ENCODE results near the gene USP17L17.
"Not testable (repeated sequence)": the region's sequence is repeated elsewhere in the genome, so short reads cannot be mapped to it uniquely, and the experiment has no call there.

Gene USP17L17

GRCh38 chr4:9243579-9243978, at the start of gene USP17L17:
TSS of gene USP17L17 (plus strand) at chr4:9243879. CDS start at chr4:9243879, 0 bp downstream.
- DNase-seq; H3K27ac Mint-ChIP-seq; H3K9me3 Mint-ChIP-seq; ATAC-seq (replicated peaks); H3K4me3 Mint-ChIP-seq; H3K27me3 Mint-ChIP-seq; H3K4me1 Mint-ChIP-seq; H3K36me3 Mint-ChIP-seq: not testable (repeated sequence)

- H3K27me3 Mint-ChIP-seq; H3K9me3 Mint-ChIP-seq; H3K4me1 Mint-ChIP-seq; ATAC-seq (replicated peaks); H3K27ac Mint-ChIP-seq; H3K4me3 Mint-ChIP-seq; DNase-seq; H3K36me3 Mint-ChIP-seq: not testable (repeated sequence)
Observed at GRCh38 chr4:9210357-9210756, 33.3 kb upstream of the USP17L17 start, which contains the start of gene USP17L10. TSS of gene USP17L10 (plus strand) at chr4:9210657. CDS start at chr4:9210657, 0 bp downstream.

- H3K4me1 Mint-ChIP-seq; DNase-seq; H3K27me3 Mint-ChIP-seq; H3K36me3 Mint-ChIP-seq; H3K27ac Mint-ChIP-seq; H3K9me3 Mint-ChIP-seq; H3K4me3 Mint-ChIP-seq; ATAC-seq (replicated peaks): not testable (repeated sequence)
Observed at GRCh38 chr4:9214701-9215100, 29.0 kb upstream of the USP17L17 start.

GRCh38 chr4:9215105-9215504, 28.6 kb upstream of the USP17L17 start, which contains the start of gene USP17L11:
TSS of gene USP17L11 (plus strand) at chr4:9215405. CDS start at chr4:9215405, 0 bp downstream.
- not testable (repeated sequence) for H3K27me3 Mint-ChIP-seq; DNase-seq; ATAC-seq (replicated peaks); H3K4me3 Mint-ChIP-seq; H3K27ac Mint-ChIP-seq; H3K9me3 Mint-ChIP-seq; H3K4me1 Mint-ChIP-seq; H3K36me3 Mint-ChIP-seq

- not testable (repeated sequence) for DNase-seq; H3K4me3 Mint-ChIP-seq; H3K4me1 Mint-ChIP-seq; H3K27me3 Mint-ChIP-seq; ATAC-seq (replicated peaks); H3K9me3 Mint-ChIP-seq; H3K27ac Mint-ChIP-seq; H3K36me3 Mint-ChIP-seq
Observed at GRCh38 chr4:9219852-9220251, 23.8 kb upstream of the USP17L17 start, which contains the start of gene USP17L12. TSS of gene USP17L12 (plus strand) at chr4:9220152. CDS start at chr4:9220152, 0 bp downstream.

- not testable (repeated sequence) for H3K4me1 Mint-ChIP-seq, H3K4me3 Mint-ChIP-seq, DNase-seq
Observed at GRCh38 chr4:9224596-9224995, 19.1 kb upstream of the USP17L17 start, which contains the start of gene USP17L13. TSS of gene USP17L13 (plus strand) at chr4:9224896. CDS start at chr4:9224896, 0 bp downstream.

GRCh38 chr4:9230249-9230648, 13.4 kb upstream of the USP17L17 start:
- not testable (repeated sequence) for ATAC-seq (replicated peaks); H3K4me3 Mint-ChIP-seq; H3K36me3 Mint-ChIP-seq; H3K9me3 Mint-ChIP-seq; H3K27me3 Mint-ChIP-seq; H3K27ac Mint-ChIP-seq; DNase-seq; H3K4me1 Mint-ChIP-seq

More at GRCh38 chr4:9224596-9224995, 19.1 kb upstream of the USP17L17 start, which contains the start of gene USP17L13:
- not testable (repeated sequence) for H3K27ac Mint-ChIP-seq; H3K36me3 Mint-ChIP-seq; ATAC-seq (replicated peaks); H3K9me3 Mint-ChIP-seq; H3K27me3 Mint-ChIP-seq

GRCh38 chr4:9234085-9234484, 9.6 kb upstream of the USP17L17 start, which contains the start of gene USP17L15:
TSS of gene USP17L15 (plus strand) at chr4:9234385. CDS start at chr4:9234385, 0 bp downstream.
- H3K9me3 Mint-ChIP-seq; DNase-seq; H3K27ac Mint-ChIP-seq; H3K27me3 Mint-ChIP-seq; H3K4me1 Mint-ChIP-seq; H3K4me3 Mint-ChIP-seq; ATAC-seq (replicated peaks); H3K36me3 Mint-ChIP-seq: not testable (repeated sequence)

- H3K4me1 Mint-ChIP-seq; DNase-seq; H3K4me3 Mint-ChIP-seq; H3K27ac Mint-ChIP-seq; H3K9me3 Mint-ChIP-seq; H3K27me3 Mint-ChIP-seq; ATAC-seq (replicated peaks); H3K36me3 Mint-ChIP-seq: not testable (repeated sequence)
Observed at GRCh38 chr4:9238461-9238860, 5.2 kb upstream of the USP17L17 start.

- DNase-seq; H3K4me1 Mint-ChIP-seq; H3K4me3 Mint-ChIP-seq; ATAC-seq (replicated peaks); H3K36me3 Mint-ChIP-seq; H3K27me3 Mint-ChIP-seq; H3K27ac Mint-ChIP-seq; H3K9me3 Mint-ChIP-seq: not testable (repeated sequence)
Observed at GRCh38 chr4:9247953-9248680, 4.4 kb downstream of the USP17L17 start, which contains the start of gene USP17L18. TSS of gene USP17L18 (plus strand) at chr4:9248630. CDS start at chr4:9248630, 0 bp downstream.

- not testable (repeated sequence) for H3K27ac Mint-ChIP-seq; H3K4me1 Mint-ChIP-seq; H3K36me3 Mint-ChIP-seq; H3K4me3 Mint-ChIP-seq; H3K27me3 Mint-ChIP-seq; DNase-seq; H3K9me3 Mint-ChIP-seq; ATAC-seq (replicated peaks)
Observed at GRCh38 chr4:9253078-9253477, 9.4 kb downstream of the USP17L17 start, which contains the start of gene USP17L19. TSS of gene USP17L19 (plus strand) at chr4:9253378. CDS start at chr4:9253378, 0 bp downstream.

- H3K4me3 Mint-ChIP-seq; ATAC-seq (replicated peaks); H3K36me3 Mint-ChIP-seq: not testable (repeated sequence)
Observed at GRCh38 chr4:9257824-9258223, 14.1 kb downstream of the USP17L17 start, which contains the start of gene USP17L20. TSS of gene USP17L20 (plus strand) at chr4:9258124. CDS start at chr4:9258124, 0 bp downstream.

GRCh38 chr4:9262572-9262971, 18.9 kb downstream of the USP17L17 start, which contains the start of gene USP17L21:
TSS of gene USP17L21 (plus strand) at chr4:9262872. CDS start at chr4:9262872, 0 bp downstream.
- not testable (repeated sequence) for H3K4me3 Mint-ChIP-seq; H3K4me1 Mint-ChIP-seq; ATAC-seq (replicated peaks); H3K27ac Mint-ChIP-seq; H3K27me3 Mint-ChIP-seq; DNase-seq; H3K9me3 Mint-ChIP-seq; H3K36me3 Mint-ChIP-seq

More at GRCh38 chr4:9257824-9258223, 14.1 kb downstream of the USP17L17 start, which contains the start of gene USP17L20:
- H3K27ac Mint-ChIP-seq, DNase-seq, H3K4me1 Mint-ChIP-seq, H3K27me3 Mint-ChIP-seq, H3K9me3 Mint-ChIP-seq: not testable (repeated sequence)

GRCh38 chr4:9267319-9267718, 23.6 kb downstream of the USP17L17 start, which contains the start of gene USP17L22:
TSS of gene USP17L22 (plus strand) at chr4:9267619. CDS start at chr4:9267619, 0 bp downstream.
- ATAC-seq (replicated peaks); DNase-seq; H3K27ac Mint-ChIP-seq: not testable (repeated sequence)

More at GRCh38 chr4:9267319-9267718, 23.6 kb downstream of the USP17L17 start, which contains the start of gene USP17L22:
- H3K27me3 Mint-ChIP-seq, H3K4me3 Mint-ChIP-seq, H3K36me3 Mint-ChIP-seq, H3K4me1 Mint-ChIP-seq, H3K9me3 Mint-ChIP-seq: not testable (repeated sequence)

Data from stimulated activated naive B cell treated with anti-CD40 and anti-IgM and Interleukin-4, amounts not matched to agents 10 μg/mL and 1 μg/mL and 100 μg/mL, for 72 hours (primary cell).